ENCODE data around the gene MUL1. TPM values are rescaled to one million over a fixed set of nuclear protein-coding genes. Genes with fewer than 3 reads are reported as not detected.

Gene MUL1
- polyA plus RNA-seq, 1 of the 3 experiments (the other 2 are of a cell fraction), result 22.8 TPM

DNA sequence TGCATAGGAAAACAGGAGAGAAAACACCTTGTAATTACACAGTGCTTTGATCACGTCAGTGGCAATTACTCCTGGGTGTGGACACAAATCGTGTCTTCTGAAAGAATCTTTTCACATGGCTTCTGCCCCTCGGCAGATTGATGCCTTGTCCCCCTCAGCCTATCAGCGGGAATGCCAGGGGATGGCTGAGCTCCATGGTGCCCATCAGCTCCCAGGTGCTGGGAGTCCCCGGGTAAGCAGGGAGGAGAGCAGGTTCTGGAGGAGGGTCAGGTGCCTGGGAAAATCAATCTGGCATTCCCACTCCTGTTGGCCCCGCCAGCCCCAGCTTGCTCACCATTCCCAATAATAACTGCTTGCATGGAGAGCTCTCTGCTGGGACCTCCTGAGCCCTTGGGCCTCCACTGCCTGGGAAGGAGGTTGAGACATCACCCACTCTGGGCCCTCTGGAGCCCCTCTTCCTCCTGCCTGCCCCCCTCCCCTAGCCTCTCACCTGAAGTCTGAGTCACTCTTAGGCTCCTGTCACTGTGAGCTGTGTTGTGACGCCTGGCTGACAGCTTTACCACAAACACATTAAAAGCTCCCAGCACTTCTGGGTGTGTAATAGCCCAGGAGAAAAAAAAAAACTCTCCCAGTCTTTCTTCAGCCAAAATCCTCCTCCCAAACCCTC, 26.9 kb downstream of the MUL1 start:
- Histone ChIP-seq H3K9me2 (no peaks in the 10 kb centered on the region), H3K9ac (no peak overlapping the region), H3K4me3 (ENCODE audit: low read depth in 2 of 2, low read length in 1 of 2) (no peak overlapping the region), H3K36me3 (replicated peaks in 1 of 2; ENCODE audit: control insufficient read depth in 1 of 2, insufficient read depth in 2 of 2, low read length in 1 of 2) (no peaks in the 10 kb centered on the region), H3K79me2 (ENCODE audit: insufficient read depth) (peaks cover 8% of the 10 kb centered on the region; the same call in 1 of the 2 replicates), H3K4me2 (no peak overlapping the region), H2AFZ (ENCODE audit: low read depth) (no peak overlapping the region), H3K4me1 (ENCODE audit: control insufficient read depth in 1 of 2, insufficient read depth in 2 of 2, low read depth in 1 of 2, low read length in 1 of 2) (peaks cover 0 to 57% of the 10 kb centered on the region in 2 experiments; a peak in 2 of 4 replicates), H4K20me1 (ENCODE audit: insufficient read depth) (no peaks in the 10 kb centered on the region), H3K9me3 (no peaks in the 10 kb centered on the region), H3K27me3 (ENCODE audit: insufficient read depth) (no peaks in the 10 kb centered on the region), H3F3A (replicated peaks; ENCODE audit: insufficient read depth) (no peaks in the 10 kb centered on the region), H3K27ac (ENCODE audit: low read depth in 2 of 2, low read length in 1 of 2) (no peak overlapping the region)
- TF ChIP-seq SMC3 (IDR thresholded peaks at IDR 0.05; ENCODE audit: low read depth, low read length) (no peak), MXI1 (IDR thresholded peaks at IDR 0.05; ENCODE audit: low read depth, low read length) (no peak), ELF1 (IDR thresholded peaks at IDR 0.05) (no peak), RXRA (IDR thresholded peaks at IDR 0.05; ENCODE audit: borderline replicate concordance, low read depth) (no peak), TAF1 (IDR thresholded peaks at IDR 0.05; ENCODE audit: borderline replicate concordance, low read depth, low read length) (no peak), FOXM1 (IDR thresholded peaks at IDR 0.05; ENCODE audit: low read depth) (no peak), SIN3A (IDR thresholded peaks at IDR 0.05; ENCODE audit: borderline replicate concordance, low read depth, low read length) (no peak), JUND (IDR thresholded peaks at IDR 0.05) (no peak), NRF1 (IDR thresholded peaks at IDR 0.05; ENCODE audit: low read depth, low read length) (no peak), EP300 (IDR thresholded peaks at IDR 0.05; ENCODE audit: borderline replicate concordance in 1 of 2, low read depth in 1 of 2, low read length in 1 of 2) (no peak), POLR2AphosphoS5 (IDR thresholded peaks at IDR 0.05; ENCODE audit: low read depth, low read length) (no peak), RCOR1 (IDR thresholded peaks at IDR 0.05; ENCODE audit: low read length) (no peak)
- DNase-seq, result no peak
- CTCF ChIA-PET, result interaction anchor here (1.2 to 11.4 kb wide), 5 partner anchors 42 to 268 kb away, joined by 4 to 148 read pairs (median 15); no protein-coding TSS in a partner anchor
- WGBS (ENCODE audit: low lambda C conversion rate), result 84% methylated on average over 6 of the region's 7 CpGs
- POLR2A ChIA-PET, result no interaction called here

DNA sequence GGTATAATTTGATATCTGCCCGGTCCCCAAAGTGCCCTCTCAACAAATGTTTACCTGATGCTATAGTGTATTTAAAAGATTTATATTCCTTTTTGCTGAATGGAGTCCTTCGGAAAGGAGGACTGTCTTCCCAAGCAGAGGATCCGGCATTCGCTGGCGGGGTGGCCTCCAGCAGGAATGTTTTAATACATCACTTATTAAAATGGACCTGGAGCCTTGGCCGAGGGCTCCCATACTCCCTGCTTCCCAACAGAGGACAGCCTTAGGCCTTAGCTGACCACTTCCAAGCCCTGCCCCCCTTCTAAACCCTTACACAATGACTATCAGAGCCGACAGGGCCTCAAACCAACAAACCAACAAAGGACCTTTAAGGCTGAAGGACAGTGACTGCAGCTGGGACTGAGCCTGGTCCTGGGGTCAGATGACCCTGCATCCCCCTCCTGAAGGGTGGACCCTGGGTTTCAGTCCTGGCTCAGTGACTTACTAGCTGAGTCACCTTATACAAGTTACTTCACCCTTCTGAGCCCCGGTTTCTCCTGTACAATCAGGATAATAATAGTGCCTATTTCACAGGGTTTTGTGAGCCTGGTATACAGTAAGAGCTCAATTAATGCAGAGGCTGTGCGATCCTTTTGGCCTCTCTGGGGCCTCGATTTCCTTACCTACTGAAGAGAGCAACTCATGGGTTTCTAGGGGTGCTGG, 27.6 kb downstream of the MUL1 start:
- no peaks in the 10 kb centered on the region for H3K27me3 ChIP-seq (ENCODE audit: insufficient read depth)
- no peak overlapping the region for H3K4me3 ChIP-seq (ENCODE audit: low read depth in 2 of 2, low read length in 1 of 2)
- H3K36me3 ChIP-seq (replicated peaks in 1 of 2; ENCODE audit: control insufficient read depth in 1 of 2, insufficient read depth in 2 of 2, low read length in 1 of 2), result no peaks in the 10 kb centered on the region
- H3K9me2 ChIP-seq, result no peaks in the 10 kb centered on the region
- no peaks in the 10 kb centered on the region for H3F3A ChIP-seq (replicated peaks; ENCODE audit: insufficient read depth)
- H3K9me3 ChIP-seq, result no peaks in the 10 kb centered on the region
- no peak overlapping the region for H2AFZ ChIP-seq (ENCODE audit: low read depth)
- WGBS (ENCODE audit: low lambda C conversion rate), result 69% methylated on average over 10 of the region's 10 CpGs
- peaks cover 8% of the 10 kb centered on the region; the same call in 1 of the 2 replicates for H3K79me2 ChIP-seq (ENCODE audit: insufficient read depth)
- H3K4me1 ChIP-seq (ENCODE audit: control insufficient read depth in 1 of 2, insufficient read depth in 2 of 2, low read depth in 1 of 2, low read length in 1 of 2), result peaks cover 0 to 63% of the 10 kb centered on the region in 2 experiments; a peak in 2 of 4 replicates
- no peak overlapping the region for H3K4me2 ChIP-seq
- no peak overlapping the region; a peak in 1 of 4 replicates for H3K27ac ChIP-seq (ENCODE audit: low read depth in 2 of 2, low read length in 1 of 2)
- ChIA-PET CTCF (interaction anchor here (1.2 to 11.4 kb wide), 6 partner anchors 41 to 268 kb away, joined by 4 to 148 read pairs (median 14); no protein-coding TSS in a partner anchor), POLR2A (no interaction called here)
- DNase-seq, result no peak
- no peaks in the 10 kb centered on the region for H4K20me1 ChIP-seq (ENCODE audit: insufficient read depth)
- H3K9ac ChIP-seq, result no peak overlapping the region
- TF ChIP-seq SMC3 (IDR thresholded peaks at IDR 0.05; ENCODE audit: low read depth, low read length) (no peak), EZH2phosphoT487 (IDR thresholded peaks at IDR 0.05; ENCODE audit: borderline replicate concordance, low read depth) (no peak), MEF2A (IDR thresholded peaks at IDR 0.05; ENCODE audit: borderline replicate concordance, low read depth) (no peak), MXI1 (IDR thresholded peaks at IDR 0.05; ENCODE audit: low read depth, low read length) (no peak), FOXJ3 (CRISPR knock-in tag; IDR thresholded peaks at IDR 0.05) (no peak), POLR2AphosphoS5 (IDR thresholded peaks at IDR 0.05; ENCODE audit: low read depth, low read length) (no peak)
- TF ChIP-seq, protein P1, sequence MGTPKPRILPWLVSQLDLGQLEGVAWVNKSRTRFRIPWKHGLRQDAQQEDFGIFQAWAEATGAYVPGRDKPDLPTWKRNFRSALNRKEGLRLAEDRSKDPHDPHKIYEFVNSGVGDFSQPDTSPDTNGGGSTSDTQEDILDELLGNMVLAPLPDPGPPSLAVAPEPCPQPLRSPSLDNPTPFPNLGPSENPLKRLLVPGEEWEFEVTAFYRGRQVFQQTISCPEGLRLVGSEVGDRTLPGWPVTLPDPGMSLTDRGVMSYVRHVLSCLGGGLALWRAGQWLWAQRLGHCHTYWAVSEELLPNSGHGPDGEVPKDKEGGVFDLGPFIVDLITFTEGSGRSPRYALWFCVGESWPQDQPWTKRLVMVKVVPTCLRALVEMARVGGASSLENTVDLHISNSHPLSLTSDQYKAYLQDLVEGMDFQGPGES (IDR thresholded peaks at IDR 0.05; ENCODE audit: low read depth, low read length), result no peak
- TF ChIP-seq, protein P2, sequence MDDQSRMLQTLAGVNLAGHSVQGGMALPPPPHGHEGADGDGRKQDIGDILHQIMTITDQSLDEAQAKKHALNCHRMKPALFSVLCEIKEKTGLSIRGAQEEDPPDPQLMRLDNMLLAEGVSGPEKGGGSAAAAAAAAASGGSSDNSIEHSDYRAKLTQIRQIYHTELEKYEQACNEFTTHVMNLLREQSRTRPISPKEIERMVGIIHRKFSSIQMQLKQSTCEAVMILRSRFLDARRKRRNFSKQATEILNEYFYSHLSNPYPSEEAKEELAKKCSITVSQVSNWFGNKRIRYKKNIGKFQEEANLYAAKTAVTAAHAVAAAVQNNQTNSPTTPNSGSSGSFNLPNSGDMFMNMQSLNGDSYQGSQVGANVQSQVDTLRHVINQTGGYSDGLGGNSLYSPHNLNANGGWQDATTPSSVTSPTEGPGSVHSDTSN (IDR thresholded peaks at IDR 0.05), result no peak
- TF ChIP-seq, protein P3, sequence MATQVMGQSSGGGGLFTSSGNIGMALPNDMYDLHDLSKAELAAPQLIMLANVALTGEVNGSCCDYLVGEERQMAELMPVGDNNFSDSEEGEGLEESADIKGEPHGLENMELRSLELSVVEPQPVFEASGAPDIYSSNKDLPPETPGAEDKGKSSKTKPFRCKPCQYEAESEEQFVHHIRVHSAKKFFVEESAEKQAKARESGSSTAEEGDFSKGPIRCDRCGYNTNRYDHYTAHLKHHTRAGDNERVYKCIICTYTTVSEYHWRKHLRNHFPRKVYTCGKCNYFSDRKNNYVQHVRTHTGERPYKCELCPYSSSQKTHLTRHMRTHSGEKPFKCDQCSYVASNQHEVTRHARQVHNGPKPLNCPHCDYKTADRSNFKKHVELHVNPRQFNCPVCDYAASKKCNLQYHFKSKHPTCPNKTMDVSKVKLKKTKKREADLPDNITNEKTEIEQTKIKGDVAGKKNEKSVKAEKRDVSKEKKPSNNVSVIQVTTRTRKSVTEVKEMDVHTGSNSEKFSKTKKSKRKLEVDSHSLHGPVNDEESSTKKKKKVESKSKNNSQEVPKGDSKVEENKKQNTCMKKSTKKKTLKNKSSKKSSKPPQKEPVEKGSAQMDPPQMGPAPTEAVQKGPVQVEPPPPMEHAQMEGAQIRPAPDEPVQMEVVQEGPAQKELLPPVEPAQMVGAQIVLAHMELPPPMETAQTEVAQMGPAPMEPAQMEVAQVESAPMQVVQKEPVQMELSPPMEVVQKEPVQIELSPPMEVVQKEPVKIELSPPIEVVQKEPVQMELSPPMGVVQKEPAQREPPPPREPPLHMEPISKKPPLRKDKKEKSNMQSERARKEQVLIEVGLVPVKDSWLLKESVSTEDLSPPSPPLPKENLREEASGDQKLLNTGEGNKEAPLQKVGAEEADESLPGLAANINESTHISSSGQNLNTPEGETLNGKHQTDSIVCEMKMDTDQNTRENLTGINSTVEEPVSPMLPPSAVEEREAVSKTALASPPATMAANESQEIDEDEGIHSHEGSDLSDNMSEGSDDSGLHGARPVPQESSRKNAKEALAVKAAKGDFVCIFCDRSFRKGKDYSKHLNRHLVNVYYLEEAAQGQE (IDR thresholded peaks at IDR 0.05; ENCODE audit: low read depth, low read length), result no peak
- TF ChIP-seq, protein P4, sequence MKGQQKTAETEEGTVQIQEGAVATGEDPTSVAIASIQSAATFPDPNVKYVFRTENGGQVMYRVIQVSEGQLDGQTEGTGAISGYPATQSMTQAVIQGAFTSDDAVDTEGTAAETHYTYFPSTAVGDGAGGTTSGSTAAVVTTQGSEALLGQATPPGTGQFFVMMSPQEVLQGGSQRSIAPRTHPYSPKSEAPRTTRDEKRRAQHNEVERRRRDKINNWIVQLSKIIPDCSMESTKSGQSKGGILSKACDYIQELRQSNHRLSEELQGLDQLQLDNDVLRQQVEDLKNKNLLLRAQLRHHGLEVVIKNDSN (IDR thresholded peaks at IDR 0.05; ENCODE audit: borderline replicate concordance, low read depth), result no peak

Data from SK-N-SH (cell line).